Measurements from ENCODE around the gene ABCA7. TPM values are rescaled to one million over a fixed set of nuclear protein-coding genes. Genes with fewer than 3 reads are reported as not detected.

Gene ABCA7
- total RNA-seq, 1 donor from 2014 or later = 16.7 TPM

GRCh38 chr19:1025960-1026782, 13.7 kb upstream of the ABCA7 start, which contains the start of gene CNN2:
TSS of gene CNN2 (plus strand) at chr19:1026608. CDS start at chr19:1026662, 54 bp downstream.
- DNase-seq (ENCODE audit: extremely low spot score, unreplicated experiment) = peak; percentile 92
- H3K4me1 Mint-ChIP-seq (ENCODE audit: unreplicated experiment) = peaks cover 27% of the 10 kb centered on the region
- H3K9me3 Mint-ChIP-seq (ENCODE audit: unreplicated experiment) = no peaks in the 10 kb centered on the region
- peak within 1 kb of the TSS; percentile 90 for H3K4me3 Mint-ChIP-seq (ENCODE audit: unreplicated experiment)
- H3K36me3 Mint-ChIP-seq (ENCODE audit: unreplicated experiment) = peaks cover 14% of the 10 kb centered on the region
- no peaks in the 10 kb centered on the region for H3K27me3 Mint-ChIP-seq (ENCODE audit: unreplicated experiment)
- no peak for TF ChIP-seq CTCF (IDR thresholded peaks at IDR 0.05)
- peak within 1 kb of the TSS; percentile 96 for H3K27ac Mint-ChIP-seq (ENCODE audit: unreplicated experiment)

- TF ChIP-seq CTCF (IDR thresholded peaks at IDR 0.05) = no peak
- DNase-seq (ENCODE audit: extremely low spot score, unreplicated experiment) = no peak
- Mint-ChIP-seq H3K27ac (ENCODE audit: unreplicated experiment) (peak overlapping the region; percentile 91), H3K36me3 (ENCODE audit: unreplicated experiment) (peaks cover 14% of the 10 kb centered on the region), H3K9me3 (ENCODE audit: unreplicated experiment) (no peaks in the 10 kb centered on the region), H3K4me1 (ENCODE audit: unreplicated experiment) (peaks cover 23% of the 10 kb centered on the region), H3K27me3 (ENCODE audit: unreplicated experiment) (no peaks in the 10 kb centered on the region), H3K4me3 (ENCODE audit: unreplicated experiment) (peak overlapping the region; percentile 90)
These were observed 12.9 kb upstream of the ABCA7 start for GRCh38 chr19:1026783-1027649.

- H3K9me3 Mint-ChIP-seq (ENCODE audit: unreplicated experiment) = no peaks in the 10 kb centered on the region
- H3K4me1 Mint-ChIP-seq (ENCODE audit: unreplicated experiment) = peaks cover 23% of the 10 kb centered on the region
- TF ChIP-seq CTCF (IDR thresholded peaks at IDR 0.05) = no peak
- no peak for DNase-seq (ENCODE audit: extremely low spot score, unreplicated experiment)
- peak overlapping the region; percentile 85 for H3K27ac Mint-ChIP-seq (ENCODE audit: unreplicated experiment)
- H3K27me3 Mint-ChIP-seq (ENCODE audit: unreplicated experiment) = no peaks in the 10 kb centered on the region
- H3K36me3 Mint-ChIP-seq (ENCODE audit: unreplicated experiment) = peaks cover 19% of the 10 kb centered on the region
- H3K4me3 Mint-ChIP-seq (ENCODE audit: unreplicated experiment) = peak overlapping the region; percentile 90
These were observed 12.3 kb upstream of the ABCA7 start for GRCh38 chr19:1027650-1028061.

- Mint-ChIP-seq H3K9me3 (ENCODE audit: unreplicated experiment) (no peaks in the 10 kb centered on the region), H3K4me1 (ENCODE audit: unreplicated experiment) (peaks cover 23% of the 10 kb centered on the region), H3K36me3 (ENCODE audit: unreplicated experiment) (peaks cover 20% of the 10 kb centered on the region), H3K4me3 (ENCODE audit: unreplicated experiment) (peak overlapping the region; percentile 90), H3K27ac (ENCODE audit: unreplicated experiment) (peak overlapping the region; percentile 85), H3K27me3 (ENCODE audit: unreplicated experiment) (no peaks in the 10 kb centered on the region)
- no peak for TF ChIP-seq CTCF (IDR thresholded peaks at IDR 0.05)
- peak; percentile 99 for DNase-seq (ENCODE audit: extremely low spot score, unreplicated experiment)
These were observed 11.6 kb upstream of the ABCA7 start for GRCh38 chr19:1028062-1028926.
